Measurements from ENCODE around the gene RRAS2. TPM values are rescaled to one million over a fixed set of nuclear protein-coding genes. Genes with fewer than 3 reads are reported as not detected.

RRAS2 gene
- total and polyA plus RNA-seq, 9 of the 15 experiments (the other 6 are each of a cell fraction or from before 2014, with no cell fraction given) = 9.4 to 47.5 (median 37.6) TPM

- H3K9ac ChIP-seq (ENCODE audit: insufficient read depth in 1 of 2, low read depth in 2 of 2, low read length in 2 of 2) = no peak overlapping the region
- no peak for DNase-seq (ENCODE audit: extremely low read depth in 1 of 4, low spot score in 3 of 4)
- no peak overlapping the region for H3K4me2 ChIP-seq (ENCODE audit: insufficient read depth, low read length)
- H3K27ac ChIP-seq (ENCODE audit: extremely low read depth, low read depth, low read length) = no peak overlapping the region
- peaks cover 60% of the 10 kb centered on the region for H3K79me2 ChIP-seq (ENCODE audit: control insufficient read depth, insufficient read depth, low read length)
- H2AFZ ChIP-seq (ENCODE audit: low read depth, low read length) = no peak overlapping the region
- WGBS (ENCODE audit: insufficient coverage, low coverage, missing lambda C conversion rate) = 81% methylated on average over 2 of the region's 2 CpGs
- no peaks in the 10 kb centered on the region for H4K20me1 ChIP-seq (replicated peaks; ENCODE audit: control insufficient read depth, insufficient read depth, low read length)
- H3K36me3 ChIP-seq (ENCODE audit: control insufficient read depth, insufficient read depth, low read length) = no peaks in the 10 kb centered on the region
- H3K9me1 ChIP-seq (ENCODE audit: control insufficient read depth, insufficient read depth, low read length) = no peaks in the 10 kb centered on the region
- no peak for ATAC-seq
- H3K27me3 ChIP-seq (ENCODE audit: control insufficient read depth in 2 of 2, insufficient read depth in 2 of 2, low read length in 2 of 2) = no peaks in the 10 kb centered on the region
- in situ Hi-C loops (cut with MboI) (no loop called here), intact Hi-C loops (cut with micrococcal nuclease) (no loop called here)
- H3K4me1 ChIP-seq (replicated peaks in 1 of 2; ENCODE audit: control insufficient read depth in 2 of 2, insufficient read depth in 2 of 2, low read length in 2 of 2) = no peaks in the 10 kb centered on the region
- ChIA-PET POLR2A (interaction anchor here (1.4 kb wide), 1 partner anchor 9 kb away, joined by 3 read pairs; no protein-coding TSS in a partner anchor), CTCF (ENCODE audit: low intra/inter-chr PET ratio) (no interaction called here)
- FAIRE-seq = no peak
- H3K9me3 ChIP-seq (replicated peaks; ENCODE audit: control insufficient read depth, insufficient read depth, low read depth, low read length) = no peaks in the 10 kb centered on the region; the same call in 1 of the 2 replicates
- no peak overlapping the region for H3K4me3 ChIP-seq
- no TSS peak for BruUV-seq (replicated peaks)
- TF ChIP-seq FOXK1 (CRISPR knock-in tag; IDR thresholded peaks at IDR 0.05; ENCODE audit: borderline replicate concordance) (no peak), SRSF9 (IDR thresholded peaks at IDR 0.05; ENCODE audit: borderline replicate concordance, low read depth, low read length) (no peak), TAF15 (IDR thresholded peaks at IDR 0.05; ENCODE audit: low read depth, low read length) (no peak), SRSF7 (optimal IDR thresholded peaks at IDR 0.05; ENCODE audit: low read depth, low read length) (no peak), ARID1B (IDR thresholded peaks at IDR 0.05) (no peak), ZMIZ1 (IDR thresholded peaks at IDR 0.05; ENCODE audit: low read depth in 2 of 2, low read length in 2 of 2) (no peak), SAFB (IDR thresholded peaks at IDR 0.05; ENCODE audit: borderline replicate concordance, low read depth, low read length) (no peak), CBX1 (IDR thresholded peaks at IDR 0.05; ENCODE audit: low read depth) (no peak), ETV1 (tag; conservative IDR thresholded peaks at IDR 0.05; ENCODE audit: low read depth) (no peak), ZFP36 (IDR thresholded peaks at IDR 0.05; ENCODE audit: low read depth, low read length, partially characterized antibody) (no peak), TRIM25 (IDR thresholded peaks at IDR 0.05; ENCODE audit: borderline replicate concordance) (no peak), HNRNPLL (IDR thresholded peaks at IDR 0.05; ENCODE audit: low read depth, low read length, poor library complexity, severe bottlenecking) (no peak), ETV6 (IDR thresholded peaks at IDR 0.05; ENCODE audit: borderline replicate concordance in 1 of 2, low read depth in 2 of 2, low read length in 1 of 2) (no peak), ETV6 (CRISPR knock-in tag; IDR thresholded peaks at IDR 0.05; ENCODE audit: borderline replicate concordance) (no peak)
These were observed 28.1 kb downstream of the RRAS2 start for GRCh38 chr11:14330881-14331280.
